Measurements from ENCODE around the gene ANO1.

DNA sequence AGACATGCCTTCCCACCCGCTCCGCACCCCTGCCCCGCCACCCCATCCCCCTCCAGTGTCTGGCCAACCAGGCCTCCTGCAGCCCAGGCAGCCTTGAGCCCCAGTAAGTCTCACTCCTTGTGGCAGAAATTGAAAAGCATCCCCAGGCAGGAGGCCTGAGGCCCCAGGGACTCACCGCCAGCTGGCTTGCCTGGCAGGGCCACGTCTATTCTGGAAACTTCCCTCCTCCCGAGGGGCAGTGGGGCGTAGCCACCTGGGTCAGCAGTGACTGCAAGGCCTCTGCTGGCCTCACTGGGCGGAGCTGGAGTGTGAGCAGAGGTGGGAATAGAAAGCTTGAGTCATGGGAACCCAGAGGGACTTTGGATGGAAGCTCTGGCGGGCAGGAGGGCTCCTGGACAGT, 26.3 kb downstream of the ANO1 start:
- TF ChIP-seq, protein P1, sequence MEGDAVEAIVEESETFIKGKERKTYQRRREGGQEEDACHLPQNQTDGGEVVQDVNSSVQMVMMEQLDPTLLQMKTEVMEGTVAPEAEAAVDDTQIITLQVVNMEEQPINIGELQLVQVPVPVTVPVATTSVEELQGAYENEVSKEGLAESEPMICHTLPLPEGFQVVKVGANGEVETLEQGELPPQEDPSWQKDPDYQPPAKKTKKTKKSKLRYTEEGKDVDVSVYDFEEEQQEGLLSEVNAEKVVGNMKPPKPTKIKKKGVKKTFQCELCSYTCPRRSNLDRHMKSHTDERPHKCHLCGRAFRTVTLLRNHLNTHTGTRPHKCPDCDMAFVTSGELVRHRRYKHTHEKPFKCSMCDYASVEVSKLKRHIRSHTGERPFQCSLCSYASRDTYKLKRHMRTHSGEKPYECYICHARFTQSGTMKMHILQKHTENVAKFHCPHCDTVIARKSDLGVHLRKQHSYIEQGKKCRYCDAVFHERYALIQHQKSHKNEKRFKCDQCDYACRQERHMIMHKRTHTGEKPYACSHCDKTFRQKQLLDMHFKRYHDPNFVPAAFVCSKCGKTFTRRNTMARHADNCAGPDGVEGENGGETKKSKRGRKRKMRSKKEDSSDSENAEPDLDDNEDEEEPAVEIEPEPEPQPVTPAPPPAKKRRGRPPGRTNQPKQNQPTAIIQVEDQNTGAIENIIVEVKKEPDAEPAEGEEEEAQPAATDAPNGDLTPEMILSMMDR (IDR thresholded peaks at IDR 0.05) = no peak
- no peak for TF ChIP-seq POLR2A (IDR thresholded peaks at IDR 0.05)
